HFFc6 (cell line): ENCODE data around the gene MARCHF3. TPM values are rescaled to one million over a fixed set of nuclear protein-coding genes. Genes with fewer than 3 reads are reported as not detected.

Experiments used
- DNase-seq: peaks from one replicate; pipeline ENCODE4 v3.0.0-alpha.2; 2018
- H3K27ac Mint-ChIP-seq: 2 replicates; pipeline ENCODE4 v1.8.0; 2020; ENCODE audit warnings: mild to moderate bottlenecking, mixed read lengths
- H3K27me3 Mint-ChIP-seq: 2 replicates; pipeline ENCODE4 v1.8.0; 2021; ENCODE audit warnings: mild to moderate bottlenecking, moderate library complexity, mixed read lengths; ENCODE audit not compliant: insufficient read depth
- H3K36me3 Mint-ChIP-seq: 2 replicates; pipeline ENCODE4 v1.8.0; 2021; ENCODE audit warnings: low read depth, mixed read lengths
- H3K4me1 Mint-ChIP-seq: 2 replicates; pipeline ENCODE4 v1.8.0; 2020; ENCODE audit warnings: low read depth, mixed read lengths
- H3K4me3 Mint-ChIP-seq: 2 replicates; pipeline ENCODE4 v1.8.0; 2020; ENCODE audit warnings: mild to moderate bottlenecking, moderate library complexity, mixed read lengths
- H3K9me3 Mint-ChIP-seq: 2 replicates; pipeline ENCODE4 v1.8.0; 2020; ENCODE audit warnings: mild to moderate bottlenecking, mixed read lengths
- CTCF ChIP-seq: fragments of 200-600 bp; sonication (generic); IDR thresholded peaks from 2 replicates; pipeline ENCODE4 v1.5.0; 2021; ENCODE audit warnings: antibody characterized with exemption, mild to moderate bottlenecking
- total RNA-seq, 6 experiments: library from RNA; stranded (reverse); fragmentation: NEBNext Ultra II Directional; extraction: Animal tissue kit (Norgen Biotek cat#: 25700); gene quantifications; 2 replicates in 1 of 6; 3 replicates in 5 of 6; pipeline ENCODE4 v1.2.3, GENCODE V29; 2021

MARCHF3 gene
- total RNA-seq, 6 experiments from 2014 or later = 12.3 to 17.8 (median 13.3) TPM

- H3K9me3 Mint-ChIP-seq = no peaks in the 10 kb centered on the region
- no peak for DNase-seq
- no peak overlapping the region for H3K27ac Mint-ChIP-seq
- peaks cover 41% of the 10 kb centered on the region for H3K4me1 Mint-ChIP-seq
- no peak overlapping the region for H3K4me3 Mint-ChIP-seq
- no peak for TF ChIP-seq CTCF
- no peaks in the 10 kb centered on the region for H3K36me3 Mint-ChIP-seq
- no peaks in the 10 kb centered on the region; the same call in 1 of the 2 replicates for H3K27me3 Mint-ChIP-seq
Measured at GRCh38 chr5:126961128-126961527, 69.2 kb downstream of the MARCHF3 start.

- Mint-ChIP-seq H3K27me3 (0 out of 2 replicates have a peak, but pooled peaks cover 2% of the 10 kb centered on the region), H3K27ac (no peak overlapping the region), H3K9me3 (no peaks in the 10 kb centered on the region), H3K36me3 (no peaks in the 10 kb centered on the region), H3K4me1 (peaks cover 34% of the 10 kb centered on the region), H3K4me3 (no peak overlapping the region)
- TF ChIP-seq CTCF = no peak
- no peak for DNase-seq
Measured at GRCh38 chr5:126959188-126959587, 71.2 kb downstream of the MARCHF3 start.

GRCh38 chr5:126956991-126957390, 73.4 kb downstream of the MARCHF3 start:
- H3K27ac Mint-ChIP-seq = no peak overlapping the region
- no peaks in the 10 kb centered on the region for H3K36me3 Mint-ChIP-seq
- no peaks in the 10 kb centered on the region for H3K9me3 Mint-ChIP-seq
- 0 out of 2 replicates have a peak, but pooled peaks cover 2% of the 10 kb centered on the region for H3K27me3 Mint-ChIP-seq
- no peak for TF ChIP-seq CTCF
- no peak for DNase-seq
- H3K4me1 Mint-ChIP-seq = peaks cover 24% of the 10 kb centered on the region
- H3K4me3 Mint-ChIP-seq = no peak overlapping the region

GRCh38 chr5:126954981-126955380, 75.4 kb downstream of the MARCHF3 start:
- peaks cover 12% of the 10 kb centered on the region for H3K4me1 Mint-ChIP-seq
- H3K27me3 Mint-ChIP-seq = 0 out of 2 replicates have a peak, but pooled peaks cover 2% of the 10 kb centered on the region
- DNase-seq = no peak
- no peak overlapping the region for H3K4me3 Mint-ChIP-seq
- H3K27ac Mint-ChIP-seq = no peak overlapping the region
- no peaks in the 10 kb centered on the region for H3K9me3 Mint-ChIP-seq
- TF ChIP-seq CTCF = no peak
- H3K36me3 Mint-ChIP-seq = no peaks in the 10 kb centered on the region

- peaks cover 12% of the 10 kb centered on the region for H3K4me1 Mint-ChIP-seq
- no peaks in the 10 kb centered on the region for H3K36me3 Mint-ChIP-seq
- no peaks in the 10 kb centered on the region for H3K9me3 Mint-ChIP-seq
- H3K4me3 Mint-ChIP-seq = no peak overlapping the region
- H3K27me3 Mint-ChIP-seq = peaks cover 2% of the 10 kb centered on the region; the same call in 1 of the 2 replicates
- TF ChIP-seq CTCF = no peak
- H3K27ac Mint-ChIP-seq = no peak overlapping the region
- DNase-seq = no peak
Measured at GRCh38 chr5:126953640-126954039, 76.7 kb downstream of the MARCHF3 start.

GRCh38 chr5:126949475-126949874, 80.9 kb downstream of the MARCHF3 start:
- DNase-seq = no peak
- Mint-ChIP-seq H3K9me3 (no peaks in the 10 kb centered on the region), H3K4me1 (no peaks in the 10 kb centered on the region), H3K27me3 (no peaks in the 10 kb centered on the region; the same call in 1 of the 2 replicates), H3K36me3 (0 out of 2 replicates have a peak, but pooled peaks cover 3% of the 10 kb centered on the region), H3K4me3 (no peak overlapping the region), H3K27ac (no peak overlapping the region)
- no peak for TF ChIP-seq CTCF
